DND-41 (cell line): ENCODE data around the gene ACTR3C.

ENCODE experiments used
- EZH2 ChIP-seq: IDR thresholded peaks from 3 replicates; pipeline ENCODE4 v1.6.1; 2012; ENCODE audit warnings: borderline replicate concordance, low read depth, mild to moderate bottlenecking, moderate library complexity, low read length, inconsistent platforms; ENCODE audit not compliant: severe bottlenecking
- TF ChIP-seq, protein P1 (sequence below): IDR thresholded peaks from 2 replicates; pipeline ENCODE4 v1.5.1; 2012; ENCODE audit warnings: borderline replicate concordance, low read length, moderate library complexity, mild to moderate bottlenecking; ENCODE audit not compliant: poor library complexity, severe bottlenecking; ENCODE audit errors: extremely low read depth

DNA sequence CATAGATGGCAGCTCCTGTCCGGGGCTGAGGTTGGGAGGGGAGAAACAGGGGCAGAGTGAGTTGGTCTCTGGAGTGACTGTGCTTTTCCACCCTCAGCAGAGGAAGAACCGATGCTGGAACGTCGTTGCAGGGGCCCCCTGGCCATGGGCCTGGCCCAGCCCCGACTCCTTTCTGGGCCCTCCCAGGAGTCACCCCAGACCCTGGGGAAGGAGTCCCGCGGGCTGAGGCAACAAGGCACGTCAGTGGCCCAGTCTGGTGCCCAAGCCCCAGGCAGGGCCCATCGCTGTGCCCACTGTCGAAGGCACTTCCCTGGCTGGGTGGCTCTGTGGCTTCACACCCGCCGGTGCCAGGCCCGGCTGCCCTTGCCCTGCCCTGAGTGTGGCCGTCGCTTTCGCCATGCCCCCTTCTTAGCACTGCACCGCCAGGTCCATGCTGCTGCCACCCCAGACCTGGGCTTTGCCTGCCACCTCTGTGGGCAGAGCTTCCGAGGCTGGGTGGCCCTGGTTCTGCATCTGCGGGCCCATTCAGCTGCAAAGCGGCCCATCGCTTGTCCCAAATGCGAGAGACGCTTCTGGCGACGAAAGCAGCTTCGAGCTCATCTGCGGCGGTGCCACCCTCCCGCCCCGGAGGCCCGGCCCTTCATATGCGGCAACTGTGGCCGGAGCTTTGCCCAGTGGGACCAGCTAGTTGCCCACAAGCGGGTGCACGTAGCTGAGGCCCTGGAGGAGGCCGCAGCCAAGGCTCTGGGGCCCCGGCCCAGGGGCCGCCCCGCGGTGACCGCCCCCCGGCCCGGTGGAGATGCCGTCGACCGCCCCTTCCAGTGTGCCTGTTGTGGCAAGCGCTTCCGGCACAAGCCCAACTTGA is 48.0 kb upstream of the ACTR3C start:
- TF ChIP-seq, protein P1, sequence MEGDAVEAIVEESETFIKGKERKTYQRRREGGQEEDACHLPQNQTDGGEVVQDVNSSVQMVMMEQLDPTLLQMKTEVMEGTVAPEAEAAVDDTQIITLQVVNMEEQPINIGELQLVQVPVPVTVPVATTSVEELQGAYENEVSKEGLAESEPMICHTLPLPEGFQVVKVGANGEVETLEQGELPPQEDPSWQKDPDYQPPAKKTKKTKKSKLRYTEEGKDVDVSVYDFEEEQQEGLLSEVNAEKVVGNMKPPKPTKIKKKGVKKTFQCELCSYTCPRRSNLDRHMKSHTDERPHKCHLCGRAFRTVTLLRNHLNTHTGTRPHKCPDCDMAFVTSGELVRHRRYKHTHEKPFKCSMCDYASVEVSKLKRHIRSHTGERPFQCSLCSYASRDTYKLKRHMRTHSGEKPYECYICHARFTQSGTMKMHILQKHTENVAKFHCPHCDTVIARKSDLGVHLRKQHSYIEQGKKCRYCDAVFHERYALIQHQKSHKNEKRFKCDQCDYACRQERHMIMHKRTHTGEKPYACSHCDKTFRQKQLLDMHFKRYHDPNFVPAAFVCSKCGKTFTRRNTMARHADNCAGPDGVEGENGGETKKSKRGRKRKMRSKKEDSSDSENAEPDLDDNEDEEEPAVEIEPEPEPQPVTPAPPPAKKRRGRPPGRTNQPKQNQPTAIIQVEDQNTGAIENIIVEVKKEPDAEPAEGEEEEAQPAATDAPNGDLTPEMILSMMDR, result no peak
- TF ChIP-seq EZH2, result no peak
